Caco-2 (cell line): ENCODE data around the gene ANK3. TPM values are rescaled to one million over a fixed set of nuclear protein-coding genes. Genes with fewer than 3 reads are reported as not detected.

Experiments
- BruUV-seq: library from RNA; stranded (reverse); fragments of 400-500 nt; replicated peaks from 2 replicates; lab custom pipeline; 2021; lab: Mats Ljungman, UMichigan
- CTCF ChIA-PET: fragments of 300-600 bp; sonication (Branson Sonifier 250); formaldehyde crosslinking; loops from one replicate; lab custom pipeline; 2022; ENCODE audit warnings: antibody characterized with exemption; lab: Charles Lee
- POLR2A ChIA-PET: fragments of 300-600 bp; sonication (Branson Sonifier 250); formaldehyde crosslinking; loops from one replicate; lab custom pipeline; 2022; ENCODE audit warnings: antibody characterized with exemption; lab: Charles Lee
- DNase-seq, 2 experiments: peaks; one replicate each; pipeline versions ENCODE4 v3.0.0 to v3.0.0-alpha.2; 2020 to 2022
- H3K27me3 ChIP-seq: replicated peaks from 2 replicates; pipeline ENCODE4 v1.6.0; 2011; ENCODE audit warnings: low read length; ENCODE audit not compliant: control insufficient read depth, insufficient read depth
- H3K36me3 ChIP-seq: 2 replicates; pipeline ENCODE4 v1.5.1; 2011; ENCODE audit warnings: low read length; ENCODE audit not compliant: control insufficient read depth, insufficient read depth
- H3K4me1 ChIP-seq: fragments of 250-450 bp; sonication (Bioruptor Pico); 2 replicates; pipeline ENCODE4 v1.5.1; 2020; ENCODE audit warnings: mild to moderate bottlenecking
- H3K4me3 ChIP-seq: 2 replicates; pipeline ENCODE4 v1.5.1; 2011; ENCODE audit warnings: low read depth, mild to moderate bottlenecking, control low read depth, low read length
- H3K9me3 ChIP-seq: fragments of 250-450 bp; sonication (Bioruptor Pico); 2 replicates; pipeline ENCODE4 v1.5.1; 2020; ENCODE audit warnings: mild to moderate bottlenecking, moderate library complexity
- H3K27ac Mint-ChIP-seq: one replicate; pipeline ENCODE4 v1.8.0; 2022; ENCODE audit warnings: mixed read lengths; ENCODE audit not compliant: unreplicated experiment
- H3K27me3 Mint-ChIP-seq: one replicate; pipeline ENCODE4 v1.8.0; 2022; ENCODE audit warnings: mixed read lengths; ENCODE audit not compliant: insufficient read depth, unreplicated experiment
- H3K36me3 Mint-ChIP-seq: one replicate; pipeline ENCODE4 v1.8.0; 2022; ENCODE audit warnings: mild to moderate bottlenecking, mixed read lengths; ENCODE audit not compliant: insufficient read depth, unreplicated experiment
- H3K4me1 Mint-ChIP-seq: one replicate; pipeline ENCODE4 v1.8.0; 2022; ENCODE audit warnings: low read depth, mixed read lengths; ENCODE audit not compliant: unreplicated experiment
- H3K4me3 Mint-ChIP-seq: one replicate; pipeline ENCODE4 v1.8.0; 2022; ENCODE audit warnings: mild to moderate bottlenecking, moderate library complexity, mixed read lengths; ENCODE audit not compliant: unreplicated experiment
- H3K9me3 Mint-ChIP-seq: one replicate; pipeline ENCODE4 v1.8.0; 2022; ENCODE audit warnings: mixed read lengths; ENCODE audit not compliant: unreplicated experiment
- CTCF ChIP-seq, 2 experiments: fragments of 200-600 bp in 1 of 2; IDR thresholded peaks; 1 replicate in 1 of 2; 2 replicates in 1 of 2; pipeline versions ENCODE4 v1.5.1 to v1.8.0; 2011 to 2022; ENCODE audit warnings: antibody characterized with exemption in 1 of 2, control low read depth in 1 of 2, inconsistent platforms in 1 of 2, low read depth in 1 of 2, low read length in 1 of 2, mild to moderate bottlenecking in 1 of 2, moderate library complexity in 1 of 2; ENCODE audit not compliant: insufficient read depth in 1 of 2, severe bottlenecking in 1 of 2, unreplicated experiment in 1 of 2
- intact Hi-C: fragments of 100-400 bp; cut with micrococcal nuclease; formaldehyde crosslinking; loops from one replicate; pipeline ENCODE4 v1.10.0; 2022; ENCODE audit not compliant: unreplicated experiment
- total RNA-seq: library from RNA; stranded (reverse); gene quantifications from 2 replicates; pipeline ENCODE4 v1.2.3, GENCODE V29; 2022

ANK3 gene
- total RNA-seq, 1 experiment from 2014 or later: 46.7 TPM

- Mint-ChIP-seq H3K27ac (no peak overlapping the region), H3K27me3 (no peaks in the 10 kb centered on the region), H3K9me3 (peaks cover 12% of the 10 kb centered on the region), H3K4me1 (peaks cover 7% of the 10 kb centered on the region), H3K36me3 (no peaks in the 10 kb centered on the region), H3K4me3 (no peak overlapping the region)
- H3K4me1 ChIP-seq: no peaks in the 10 kb centered on the region
- ChIA-PET POLR2A (no interaction called here), CTCF (no interaction called here)
- no peaks in the 10 kb centered on the region for H3K36me3 ChIP-seq
- BruUV-seq: no TSS peak
- H3K4me3 ChIP-seq: no peak overlapping the region
- intact Hi-C loops: no loop called here
- no peak for TF ChIP-seq CTCF (IDR thresholded peaks at IDR 0.05; ENCODE audit: insufficient read depth in 1 of 2, low read depth in 1 of 2, low read length in 1 of 2, severe bottlenecking in 1 of 2, unreplicated experiment in 1 of 2)
- no peaks in the 10 kb centered on the region for H3K27me3 ChIP-seq
- H3K9me3 ChIP-seq: peaks cover 10% of the 10 kb centered on the region; the same call in 1 of the 2 replicates
- no peak for DNase-seq
These were observed 395.7 kb downstream of the ANK3 start for GRCh38 chr10:59993931-59994330.

- no peak overlapping the region for H3K4me3 Mint-ChIP-seq
- ChIA-PET CTCF (no interaction called here), POLR2A (no interaction called here)
- no peak for TF ChIP-seq CTCF (IDR thresholded peaks at IDR 0.05; ENCODE audit: insufficient read depth in 1 of 2, low read depth in 1 of 2, low read length in 1 of 2, severe bottlenecking in 1 of 2, unreplicated experiment in 1 of 2)
- Histone ChIP-seq H3K9me3 (peaks cover 24% of the 10 kb centered on the region), H3K36me3 (no peaks in the 10 kb centered on the region), H3K4me3 (no peak overlapping the region), H3K27me3 (no peaks in the 10 kb centered on the region), H3K4me1 (no peaks in the 10 kb centered on the region)
- H3K36me3 Mint-ChIP-seq: no peaks in the 10 kb centered on the region
- intact Hi-C loops: no loop called here
- no peak overlapping the region for H3K27ac Mint-ChIP-seq
- no peaks in the 10 kb centered on the region for H3K27me3 Mint-ChIP-seq
- H3K9me3 Mint-ChIP-seq: peaks cover 31% of the 10 kb centered on the region
- no TSS peak for BruUV-seq
- peak in 1 of 2 experiments; percentile 28 for DNase-seq
- peaks cover 7% of the 10 kb centered on the region for H3K4me1 Mint-ChIP-seq
These were observed 398.0 kb downstream of the ANK3 start for GRCh38 chr10:59991661-59992060.

- Histone ChIP-seq H3K27me3 (no peaks in the 10 kb centered on the region), H3K4me3 (no peak overlapping the region), H3K4me1 (no peaks in the 10 kb centered on the region), H3K9me3 (peaks cover 19% of the 10 kb centered on the region), H3K36me3 (no peaks in the 10 kb centered on the region)
- BruUV-seq: no TSS peak
- Mint-ChIP-seq H3K36me3 (no peaks in the 10 kb centered on the region), H3K27ac (no peak overlapping the region), H3K9me3 (peaks cover 31% of the 10 kb centered on the region), H3K27me3 (no peaks in the 10 kb centered on the region), H3K4me1 (peaks cover 7% of the 10 kb centered on the region), H3K4me3 (no peak overlapping the region)
- ChIA-PET CTCF (no interaction called here), POLR2A (no interaction called here)
- no peak for TF ChIP-seq CTCF (IDR thresholded peaks at IDR 0.05; ENCODE audit: insufficient read depth in 1 of 2, low read depth in 1 of 2, low read length in 1 of 2, severe bottlenecking in 1 of 2, unreplicated experiment in 1 of 2)
- intact Hi-C loops: no loop called here
- no peak for DNase-seq
These were observed 398.6 kb downstream of the ANK3 start for GRCh38 chr10:59991117-59991516.
